ENCODE results near the gene FAM222B. TPM values are rescaled to one million over a fixed set of nuclear protein-coding genes. Genes with fewer than 3 reads are reported as not detected.

FAM222B gene
- total and polyA plus RNA-seq, 2 of the 4 experiments (the other 2 are of a cell fraction) = 2.5 to 10.8 TPM

GRCh38 chr17:28788100-28788499 is 54.5 kb downstream of the FAM222B start:
- Histone ChIP-seq H3K4me1 (ENCODE audit: control insufficient read depth, insufficient read depth, low read length) (no peaks in the 10 kb centered on the region), H3K36me3 (ENCODE audit: control insufficient read depth, insufficient read depth, low read length) (no peaks in the 10 kb centered on the region; the same call in 1 of the 2 replicates), H4K91ac (ENCODE audit: insufficient read depth, low read depth, low read length) (no peak overlapping the region), H3K23ac (ENCODE audit: low read depth, low read length) (no peak overlapping the region), H3K4me2 (ENCODE audit: low read depth, low read length) (no peak overlapping the region), H2AK9ac (replicated peaks; ENCODE audit: low read depth, low read length, poor library complexity) (no peak overlapping the region), H4K5ac (ENCODE audit: low read depth, low read length) (no peak overlapping the region), H2BK120ac (ENCODE audit: low read depth, low read length) (no peak overlapping the region), H4K8ac (ENCODE audit: low read depth in 2 of 2, low read length in 2 of 2) (no peak overlapping the region), H3K9ac (ENCODE audit: low read depth, low read length) (no peak overlapping the region), H2BK5ac (ENCODE audit: low read depth, low read length, poor library complexity, severe bottlenecking) (no peak overlapping the region), H3K4ac (ENCODE audit: low read depth, low read length) (no peak overlapping the region), H2BK20ac (ENCODE audit: low read depth, low read length) (no peak overlapping the region), H3K9me1 (ENCODE audit: insufficient read depth, low read length) (no peaks in the 10 kb centered on the region; the same call in none of the 2 replicates), H3K27ac (ENCODE audit: insufficient read depth, low read length) (no peak overlapping the region), H3K56ac (ENCODE audit: extremely low read depth, insufficient read depth, low read length) (no peak overlapping the region), H3K79me1 (ENCODE audit: low read depth in 1 of 2, low read length in 2 of 2) (peaks cover 24 to 66% of the 10 kb centered on the region in 2 experiments), H3K14ac (replicated peaks; ENCODE audit: low read depth, low read length) (no peak overlapping the region), H4K20me1 (ENCODE audit: insufficient read depth, low read length) (peaks cover 42% of the 10 kb centered on the region), H2AK5ac (ENCODE audit: low read depth, low read length) (no peak overlapping the region), H3K27me3 (ENCODE audit: control insufficient read depth, insufficient read depth, low read length) (no peaks in the 10 kb centered on the region), H3K18ac (ENCODE audit: low read depth, low read length) (no peak overlapping the region), H3K4me3 (ENCODE audit: insufficient read depth, low read depth, low read length) (no peak overlapping the region), H3K9me3 (ENCODE audit: control insufficient read depth, insufficient read depth, low read length) (no peaks in the 10 kb centered on the region), H2AFZ (replicated peaks; ENCODE audit: low read length, poor library complexity) (no peak overlapping the region), H2BK15ac (ENCODE audit: low read depth, low read length) (no peak overlapping the region)
- intact Hi-C loops (cut with micrococcal nuclease) = loop anchor here (2.0 kb wide), 1 partner anchor 19 kb away; no protein-coding TSS in a partner anchor
- DNase-seq (no peak), ATAC-seq (ENCODE audit: low read depth) (no peak)
- dilution Hi-C loops (cut with HindIII; ENCODE audit: low sequenced_read_pairs, unreplicated experiment) = no loop called here
- no TSS peak for BruUV-seq (replicated peaks)
- in situ Hi-C loops (cut with MboI; ENCODE audit: low sequenced_read_pairs) = no loop called here
- ChIA-PET POLR2A (ENCODE audit: unreplicated experiment) (no interaction called here), CTCF (no interaction called here)
- WGBS, 2 experiments (ENCODE audit: extremely low coverage in 2 of 2, insufficient read length in 1 of 2) = no CpG with 5 or more reads among the region's 4 CpGs
- no peak for TF ChIP-seq NFE2L2 (IDR thresholded peaks at IDR 0.05; ENCODE audit: low read depth, low read length)
- TF ChIP-seq CEBPB (IDR thresholded peaks at IDR 0.05; ENCODE audit: low read depth, low read length) = no peak
- TF ChIP-seq, protein P1, sequence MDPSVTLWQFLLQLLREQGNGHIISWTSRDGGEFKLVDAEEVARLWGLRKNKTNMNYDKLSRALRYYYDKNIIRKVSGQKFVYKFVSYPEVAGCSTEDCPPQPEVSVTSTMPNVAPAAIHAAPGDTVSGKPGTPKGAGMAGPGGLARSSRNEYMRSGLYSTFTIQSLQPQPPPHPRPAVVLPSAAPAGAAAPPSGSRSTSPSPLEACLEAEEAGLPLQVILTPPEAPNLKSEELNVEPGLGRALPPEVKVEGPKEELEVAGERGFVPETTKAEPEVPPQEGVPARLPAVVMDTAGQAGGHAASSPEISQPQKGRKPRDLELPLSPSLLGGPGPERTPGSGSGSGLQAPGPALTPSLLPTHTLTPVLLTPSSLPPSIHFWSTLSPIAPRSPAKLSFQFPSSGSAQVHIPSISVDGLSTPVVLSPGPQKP (IDR thresholded peaks at IDR 0.05; ENCODE audit: borderline replicate concordance, low read depth, low read length) = no peak

All from IMR-90 (cell line).